IPS-18c (cell line): ENCODE data around the gene ERC2.

Experiments
- H3K4me3 ChIP-seq: 2 replicates; pipeline ENCODE4 v1.7.0; 2013; ENCODE audit warnings: low read depth, mild to moderate bottlenecking, low read length, moderate library complexity; ENCODE audit not compliant: insufficient read depth
- H3K9me3 ChIP-seq: one replicate; pipeline ENCODE4 v1.6.1; 2013; ENCODE audit warnings: mild to moderate bottlenecking, low read length, moderate library complexity; ENCODE audit not compliant: control insufficient read depth, insufficient read depth

Gene ERC2

GRCh38 chr3:56193519-56193918, 274.7 kb downstream of the ERC2 start:
- Histone ChIP-seq H3K9me3 (no peaks in the 10 kb centered on the region), H3K4me3 (no peak overlapping the region)

GRCh38 chr3:56192001-56192400, 276.3 kb downstream of the ERC2 start:
- Histone ChIP-seq H3K9me3 (no peaks in the 10 kb centered on the region), H3K4me3 (no peak overlapping the region)

- Histone ChIP-seq H3K9me3 (no peaks in the 10 kb centered on the region), H3K4me3 (no peak overlapping the region)
These were observed 277.4 kb downstream of the ERC2 start for GRCh38 chr3:56190771-56191305.

DNA sequence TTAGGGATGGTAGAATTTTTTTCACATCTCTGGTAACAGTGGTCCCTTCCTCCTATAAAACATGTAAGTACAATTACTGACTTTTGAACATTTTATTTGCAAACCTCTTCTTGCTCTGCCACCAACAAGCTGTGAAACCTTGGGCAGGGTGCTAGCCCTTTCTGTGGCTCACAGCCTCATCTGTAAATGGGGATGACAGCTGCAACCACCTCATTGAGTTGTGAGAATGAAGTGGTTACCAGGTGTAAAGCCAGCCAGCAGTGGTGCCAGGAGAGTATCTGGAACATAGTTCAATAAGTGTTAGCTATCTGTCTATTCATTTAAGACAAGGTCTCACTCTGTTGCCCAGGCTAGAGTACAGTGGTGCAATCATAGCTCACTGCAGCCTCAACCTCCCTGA, 278.1 kb downstream of the ERC2 start:
- Histone ChIP-seq H3K4me3 (no peak overlapping the region), H3K9me3 (no peaks in the 10 kb centered on the region)

DNA sequence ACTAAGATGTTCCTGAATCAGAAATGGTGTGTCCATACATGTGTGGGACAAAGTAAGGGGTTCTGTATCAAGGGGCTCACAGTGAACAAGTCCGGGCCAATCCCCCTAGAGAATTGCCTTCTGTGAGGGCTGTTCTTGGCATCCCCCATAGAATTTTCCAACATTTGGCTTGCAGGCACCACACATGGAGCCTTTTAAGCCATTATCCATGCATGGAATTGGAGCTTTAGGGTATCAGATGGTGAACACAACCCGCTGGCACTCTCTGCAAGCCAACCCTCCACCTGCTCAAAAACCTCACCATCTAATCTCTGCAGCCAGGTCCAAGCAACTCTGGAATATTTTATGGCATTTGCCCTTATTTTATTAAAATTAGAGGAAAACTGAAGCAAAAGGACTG, 278.7 kb downstream of the ERC2 start:
- Histone ChIP-seq H3K4me3 (no peak overlapping the region), H3K9me3 (no peaks in the 10 kb centered on the region)

DNA sequence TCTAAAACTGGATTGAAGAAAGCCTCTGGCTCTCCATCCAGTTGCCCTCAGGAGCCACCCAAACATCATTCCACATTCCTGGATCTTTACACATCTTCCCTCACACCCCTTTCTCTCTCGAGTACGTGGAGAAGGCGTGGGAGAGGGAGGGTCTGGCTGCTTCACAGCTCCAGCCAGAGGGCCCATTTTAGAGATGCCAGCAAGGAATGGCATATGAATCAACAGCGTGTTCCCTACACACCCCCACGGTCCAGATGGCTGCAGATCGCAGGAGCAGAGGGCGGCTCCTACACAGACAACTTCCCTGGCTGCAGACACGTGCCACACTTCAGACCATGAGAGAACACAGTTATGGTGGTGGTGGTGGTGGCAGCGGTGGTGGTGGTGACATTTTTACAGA, 280.1 kb downstream of the ERC2 start:
- Histone ChIP-seq H3K9me3 (no peaks in the 10 kb centered on the region), H3K4me3 (no peak overlapping the region)

- no peak overlapping the region for H3K4me3 ChIP-seq
- H3K9me3 ChIP-seq, result no peaks in the 10 kb centered on the region
These were observed 281.2 kb downstream of the ERC2 start for GRCh38 chr3:56187051-56187450.

GRCh38 chr3:56185827-56186226, 282.4 kb downstream of the ERC2 start:
- Histone ChIP-seq H3K9me3 (no peaks in the 10 kb centered on the region), H3K4me3 (no peak overlapping the region)

DNA sequence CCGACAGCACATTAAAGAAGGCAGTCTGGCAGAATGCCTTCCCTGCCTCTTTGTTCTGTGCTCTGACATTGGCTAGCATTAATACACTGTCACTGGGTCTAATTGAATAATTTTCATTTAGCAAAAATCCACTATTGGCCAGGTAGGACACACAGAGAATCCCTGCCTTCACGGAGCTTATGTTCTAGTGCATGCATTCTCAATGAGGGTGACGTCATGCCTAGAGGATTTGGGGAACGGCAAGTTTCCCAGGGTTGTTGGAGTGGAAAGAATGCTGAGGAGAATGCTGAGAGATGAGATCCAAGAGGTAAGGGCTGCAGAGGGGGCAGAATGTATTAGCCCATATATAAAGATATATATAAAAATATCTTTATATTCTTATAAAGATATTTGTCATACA, 284.7 kb downstream of the ERC2 start:
- H3K4me3 ChIP-seq, result no peak overlapping the region
- H3K9me3 ChIP-seq, result no peaks in the 10 kb centered on the region

DNA sequence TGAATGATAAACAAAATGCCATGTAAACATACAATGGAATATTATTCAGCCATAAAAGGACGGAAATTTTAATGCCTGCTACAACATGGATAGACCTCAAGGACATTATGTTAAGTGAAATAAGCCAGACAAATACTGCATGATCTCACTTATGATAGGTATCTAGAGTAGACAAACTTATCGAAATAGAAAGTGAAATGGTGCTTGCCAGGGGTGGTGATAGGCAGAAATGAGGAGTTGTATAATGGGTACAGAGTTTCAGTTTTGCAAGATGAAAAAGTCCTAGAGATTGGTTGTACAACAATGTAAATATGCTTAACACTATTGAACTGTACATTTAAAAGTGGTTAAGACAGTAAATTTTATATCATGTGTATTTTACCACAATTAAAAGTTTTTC, 287.8 kb downstream of the ERC2 start:
- H3K4me3 ChIP-seq, result no peak overlapping the region

DNA sequence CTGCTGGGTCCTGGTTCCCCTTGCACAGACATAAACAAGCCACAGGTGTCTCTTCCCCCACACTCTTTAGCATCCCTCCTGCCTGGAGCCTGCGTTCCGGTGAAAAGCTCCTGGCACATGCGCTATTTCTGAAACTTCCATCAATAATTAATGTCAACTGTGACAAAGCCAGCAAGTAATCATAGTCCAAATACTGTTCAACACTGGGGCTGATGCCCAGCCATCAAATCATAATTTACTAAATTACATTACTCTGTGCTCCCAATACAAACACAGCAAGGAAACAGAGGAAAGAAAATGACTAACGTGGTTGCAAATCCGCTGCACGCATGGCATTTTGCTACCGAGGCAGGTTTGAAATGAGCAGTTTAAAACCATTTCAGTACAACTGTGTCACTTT, 294.7 kb downstream of the ERC2 start:
- Histone ChIP-seq H3K4me3 (no peak overlapping the region), H3K9me3 (no peaks in the 10 kb centered on the region)

More for the DNA sequence above, 287.8 kb downstream of the ERC2 start:
- H3K9me3 ChIP-seq, result no peaks in the 10 kb centered on the region

- H3K4me3 ChIP-seq, result no peak overlapping the region
- no peaks in the 10 kb centered on the region for H3K9me3 ChIP-seq
These were observed 303.8 kb downstream of the ERC2 start for GRCh38 chr3:56164436-56164835.

- H3K4me3 ChIP-seq, result no peak overlapping the region
- no peaks in the 10 kb centered on the region for H3K9me3 ChIP-seq
These were observed 310.4 kb downstream of the ERC2 start for GRCh38 chr3:56157693-56158362.

DNA sequence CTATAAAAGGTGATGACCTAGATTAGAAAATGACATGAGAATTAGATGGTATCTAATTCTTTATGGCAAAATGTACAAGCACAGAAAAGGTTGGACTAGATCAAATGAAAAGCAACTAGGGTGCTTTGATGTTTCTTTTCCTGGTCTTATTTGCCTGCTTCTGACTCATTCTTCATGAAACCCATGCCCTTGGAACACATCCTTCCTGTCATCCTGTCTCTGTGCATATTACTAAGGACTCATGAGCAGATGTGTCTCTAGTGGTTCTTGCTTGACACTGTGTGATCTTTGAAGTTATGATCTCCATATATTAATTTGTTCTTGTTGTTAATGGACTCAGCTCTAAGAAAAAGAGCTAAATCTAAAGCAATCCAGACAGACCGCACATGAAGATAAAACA, 314.0 kb downstream of the ERC2 start:
- Histone ChIP-seq H3K4me3 (no peak overlapping the region), H3K9me3 (no peaks in the 10 kb centered on the region)

GRCh38 chr3:56147354-56147753, 320.9 kb downstream of the ERC2 start:
- Histone ChIP-seq H3K9me3 (no peaks in the 10 kb centered on the region), H3K4me3 (no peak overlapping the region)

DNA sequence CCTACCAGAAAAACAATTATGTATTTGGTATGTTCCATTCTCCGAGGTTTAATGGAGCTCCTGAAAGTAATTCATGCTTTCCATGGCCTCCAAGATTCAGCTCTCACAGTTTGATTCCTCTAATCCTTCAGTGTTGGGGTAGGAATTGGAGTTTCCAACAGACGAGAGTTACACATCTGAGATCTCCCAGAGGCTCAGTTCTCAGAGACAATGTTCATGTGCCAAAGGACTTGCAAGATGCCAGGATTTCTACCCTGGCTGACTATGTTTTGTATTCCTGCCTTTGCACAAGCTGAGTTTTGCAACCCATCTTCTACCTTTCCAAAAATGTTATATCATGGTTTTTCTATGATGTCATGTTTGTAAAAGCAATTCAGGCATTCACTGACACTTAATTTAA, 322.9 kb downstream of the ERC2 start:
- Histone ChIP-seq H3K4me3 (no peak overlapping the region), H3K9me3 (no peaks in the 10 kb centered on the region)

DNA sequence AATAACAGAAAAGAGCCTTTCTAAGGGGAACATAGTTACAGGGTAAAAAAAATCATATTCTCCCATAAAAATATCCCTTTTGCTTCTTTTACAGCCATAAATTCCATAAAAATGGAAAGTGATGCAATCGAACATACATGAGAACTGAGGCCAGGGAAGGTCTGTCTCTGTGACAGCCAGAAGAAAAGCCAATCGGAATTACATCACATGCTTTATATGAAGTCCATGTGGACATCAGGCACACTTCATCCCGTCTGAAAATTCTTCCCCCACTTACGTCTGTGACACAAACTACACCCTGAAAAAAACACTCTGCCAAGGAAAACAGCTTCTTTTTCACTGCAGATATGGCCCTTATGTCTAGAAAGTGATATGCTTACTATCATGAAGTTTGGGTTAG, 323.5 kb downstream of the ERC2 start:
- Histone ChIP-seq H3K9me3 (no peaks in the 10 kb centered on the region), H3K4me3 (no peak overlapping the region)

- H3K9me3 ChIP-seq, result no peaks in the 10 kb centered on the region
These were observed 330.9 kb downstream of the ERC2 start for GRCh38 chr3:56137415-56137814.

DNA sequence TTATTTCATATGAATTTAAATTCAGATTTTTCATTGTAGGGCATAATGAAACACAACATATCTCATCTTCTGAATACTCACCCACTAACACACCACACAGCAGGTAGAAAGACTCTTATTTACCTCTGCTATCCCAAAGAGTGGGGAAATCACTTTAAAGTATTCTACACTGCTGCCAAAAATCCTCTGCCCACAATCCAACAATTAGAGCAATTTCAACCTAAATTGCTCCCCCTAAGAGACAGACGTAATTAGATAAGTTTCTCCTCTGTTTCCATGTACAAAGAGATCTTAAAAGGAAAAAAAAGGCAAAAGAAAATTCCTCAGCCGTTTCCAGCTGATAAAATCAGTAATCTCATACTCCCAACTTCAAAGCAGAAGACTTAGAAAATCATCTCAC, 331.8 kb downstream of the ERC2 start:
- H3K9me3 ChIP-seq, result no peaks in the 10 kb centered on the region
- H3K4me3 ChIP-seq, result no peak overlapping the region

More at GRCh38 chr3:56137415-56137814, 330.9 kb downstream of the ERC2 start:
- no peak overlapping the region for H3K4me3 ChIP-seq
